Activated CD8-positive, alpha-beta memory T cell treated with anti-CD3 and anti-CD28 coated beads, Interleukin-2, amount 50 U/mL, for 1 hour (primary cell): ENCODE measurements around the gene ZNF367.

Source experiments
- DNase-seq: peaks from one replicate; pipeline ENCODE4 v3.0.0-alpha.2; 2020; ENCODE audit errors: extremely low read depth

Gene ZNF367

GRCh38 chr9:96436456-96437126 lies 18.4 kb upstream of the ZNF367 start:
- DNase-seq, result no peak

- DNase-seq, result no peak
These were observed 17.9 kb upstream of the ZNF367 start for GRCh38 chr9:96436063-96436455.

- no peak for DNase-seq
These were observed 17.2 kb upstream of the ZNF367 start for GRCh38 chr9:96435345-96435744.

GRCh38 chr9:96430377-96430776 lies 12.2 kb upstream of the ZNF367 start:
- no peak for DNase-seq

GRCh38 chr9:96429732-96430131 lies 11.6 kb upstream of the ZNF367 start:
- no peak for DNase-seq

GRCh38 chr9:96425500-96426169 lies 7.5 kb upstream of the ZNF367 start:
- no peak for DNase-seq

- DNase-seq, result no peak
These were observed 5.8 kb upstream of the ZNF367 start for GRCh38 chr9:96423985-96424336.

- DNase-seq, result no peak
These were observed 5.3 kb upstream of the ZNF367 start for GRCh38 chr9:96423322-96423984.

- DNase-seq, result no peak
These were observed 2.5 kb upstream of the ZNF367 start for GRCh38 chr9:96420468-96421219.

- no peak for DNase-seq
These were observed 1.5 kb upstream of the ZNF367 start for GRCh38 chr9:96419691-96419969.

- no peak for DNase-seq
These were observed 935 bp upstream of the ZNF367 start for GRCh38 chr9:96418920-96419690.

GRCh38 chr9:96417661-96418082 lies 498 bp downstream of the ZNF367 start:
- DNase-seq, result no peak

GRCh38 chr9:96417051-96417586 lies 1.1 kb downstream of the ZNF367 start:
- DNase-seq, result peak; percentile 76

GRCh38 chr9:96413302-96414221 lies 4.6 kb downstream of the ZNF367 start:
- DNase-seq, result no peak

GRCh38 chr9:96412174-96412913 lies 5.8 kb downstream of the ZNF367 start:
- DNase-seq, result no peak

GRCh38 chr9:96411129-96411838 lies 6.9 kb downstream of the ZNF367 start:
- DNase-seq, result no peak

GRCh38 chr9:96408409-96409280 lies 9.5 kb downstream of the ZNF367 start:
- DNase-seq, result no peak
